ENCODE results near the gene LDLRAD3.
"Not testable (repeated sequence)": the region's sequence is repeated elsewhere in the genome, so short reads cannot be mapped to it uniquely, and the experiment has no call there.

The LDLRAD3 gene, protein sequence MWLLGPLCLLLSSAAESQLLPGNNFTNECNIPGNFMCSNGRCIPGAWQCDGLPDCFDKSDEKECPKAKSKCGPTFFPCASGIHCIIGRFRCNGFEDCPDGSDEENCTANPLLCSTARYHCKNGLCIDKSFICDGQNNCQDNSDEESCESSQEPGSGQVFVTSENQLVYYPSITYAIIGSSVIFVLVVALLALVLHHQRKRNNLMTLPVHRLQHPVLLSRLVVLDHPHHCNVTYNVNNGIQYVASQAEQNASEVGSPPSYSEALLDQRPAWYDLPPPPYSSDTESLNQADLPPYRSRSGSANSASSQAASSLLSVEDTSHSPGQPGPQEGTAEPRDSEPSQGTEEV

DNA sequence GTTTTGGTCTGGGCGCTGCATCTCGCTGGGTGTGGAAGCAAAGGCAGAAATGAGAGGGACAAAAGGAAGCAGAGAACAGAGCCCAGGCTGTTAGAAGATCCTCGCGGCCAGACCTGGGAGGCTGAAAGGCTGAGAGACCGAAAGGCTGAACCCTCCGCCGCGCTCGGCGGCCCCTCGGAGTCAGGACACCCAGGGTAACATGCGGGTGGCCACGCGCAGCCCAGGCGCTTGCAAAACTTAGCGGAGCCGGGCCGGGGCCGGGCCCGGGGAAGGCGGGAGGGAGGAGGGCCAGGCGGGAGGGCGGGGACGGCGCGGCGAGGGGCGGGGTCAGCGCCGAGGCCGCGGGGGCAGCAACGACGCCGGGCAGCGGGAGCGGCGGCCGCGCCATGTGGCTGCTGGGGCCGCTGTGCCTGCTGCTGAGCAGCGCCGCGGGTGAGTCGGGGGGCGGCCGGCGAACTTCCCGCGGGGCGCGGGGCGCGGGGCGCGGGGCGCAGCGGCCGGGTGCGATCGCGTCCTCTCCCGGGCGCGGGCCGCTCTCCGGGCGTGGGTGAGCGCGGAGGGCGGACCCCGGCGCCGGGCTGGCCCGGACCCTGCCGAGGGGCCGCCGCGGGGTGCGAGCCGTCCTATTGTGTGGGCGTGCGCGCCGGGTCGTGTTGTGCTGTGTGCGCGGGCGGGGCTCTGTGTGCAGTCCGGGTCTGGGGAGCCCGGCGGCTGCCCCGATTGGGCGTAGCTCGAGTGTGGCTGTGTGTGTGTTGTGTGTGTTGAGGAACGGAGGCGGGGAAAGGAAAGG lies at the start of gene LDLRAD3:
Gene LDLRAD3 (plus strand): TSS at position 350 of the 790 bp plus-strand sequence. CDS start 37 bp downstream, at position 387.
- DNase-seq = peak; percentile 88

DNA sequence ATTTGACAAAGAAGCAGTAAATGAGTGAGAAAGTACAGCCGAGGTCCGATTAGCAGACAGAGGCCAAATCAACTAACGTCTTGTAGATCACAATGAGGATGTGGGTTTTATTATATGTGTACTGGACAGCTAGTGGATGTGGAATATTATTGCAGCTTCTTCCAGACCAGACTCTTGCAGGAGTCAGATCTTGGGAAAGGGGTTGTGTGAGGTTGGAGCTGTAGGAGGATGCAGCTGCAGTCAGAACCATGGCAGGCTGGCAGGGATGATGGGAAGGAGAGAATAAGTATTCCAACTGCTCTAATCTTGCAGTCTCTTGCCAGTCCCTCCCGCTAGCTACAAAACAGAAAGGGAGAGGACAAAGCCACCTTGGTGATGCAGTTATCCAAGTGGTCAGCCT lies 46.8 kb upstream of the LDLRAD3 start:
- DNase-seq = no peak

DNA sequence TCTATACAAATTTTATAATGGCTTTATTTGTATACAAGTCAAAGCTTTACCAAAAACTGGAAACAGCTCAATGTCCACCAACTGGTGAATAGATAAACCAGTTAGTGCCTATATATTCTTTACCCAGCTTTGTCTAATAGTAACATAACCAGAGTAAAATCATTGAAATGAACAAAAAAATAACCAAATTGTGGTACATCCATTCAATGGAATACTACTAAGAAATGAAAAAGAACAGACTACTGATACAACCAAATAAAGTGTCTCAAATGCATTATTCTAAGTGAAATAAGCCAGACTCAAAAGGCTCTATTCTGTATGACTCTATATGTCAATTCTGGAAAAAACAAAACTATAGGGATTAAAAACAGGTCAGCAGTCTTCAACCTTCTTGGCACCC lies 40.9 kb upstream of the LDLRAD3 start:
- DNase-seq = no peak

DNA sequence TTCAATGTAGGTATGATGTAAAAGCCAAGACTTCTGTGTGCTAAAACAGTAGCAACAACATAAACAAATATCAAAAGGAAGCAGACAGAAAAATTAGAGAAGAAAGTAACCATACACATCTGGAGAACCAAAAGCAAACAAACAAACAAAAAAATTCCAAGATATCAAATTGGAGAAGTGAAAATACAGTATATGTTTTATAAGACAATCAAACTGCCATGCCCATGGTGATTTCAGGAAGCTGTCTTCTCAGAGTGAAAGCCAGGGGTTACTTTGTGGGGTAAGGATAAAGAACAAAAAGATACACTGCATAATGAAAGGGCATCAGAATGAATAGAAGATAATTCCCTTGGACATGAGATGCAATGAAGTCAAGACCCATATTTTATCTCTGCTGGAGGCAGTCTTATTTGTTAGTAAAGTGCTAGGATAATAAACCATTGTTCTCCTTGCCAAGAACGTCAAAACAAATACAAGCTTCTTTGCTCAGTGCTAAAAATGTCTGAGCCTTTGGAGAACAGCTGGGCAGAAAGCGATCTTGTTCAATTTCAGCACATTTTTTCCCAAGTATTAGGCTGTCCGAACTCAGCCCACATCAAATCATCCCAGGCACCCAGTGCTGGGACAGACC lies 38.1 kb upstream of the LDLRAD3 start:
- DNase-seq = no peak

DNA sequence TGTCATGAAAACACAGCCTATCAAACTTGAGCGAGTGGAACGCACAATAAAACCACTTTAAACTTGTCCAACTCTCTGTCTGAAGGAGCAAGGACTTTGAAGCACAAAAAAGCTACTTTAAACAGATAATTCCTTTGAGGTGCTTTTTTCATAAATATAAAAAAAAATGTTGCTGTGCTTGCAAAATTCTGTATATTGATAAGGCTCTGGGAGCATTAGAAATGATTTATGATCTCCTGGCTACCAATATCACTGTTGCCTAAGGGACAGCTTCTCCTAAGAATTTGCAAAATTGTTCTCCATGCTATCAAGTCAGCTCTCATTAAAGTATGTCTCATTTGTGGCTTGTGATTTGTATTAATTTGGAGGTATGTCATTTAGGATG lies 37.6 kb upstream of the LDLRAD3 start:
- DNase-seq = no peak

DNA sequence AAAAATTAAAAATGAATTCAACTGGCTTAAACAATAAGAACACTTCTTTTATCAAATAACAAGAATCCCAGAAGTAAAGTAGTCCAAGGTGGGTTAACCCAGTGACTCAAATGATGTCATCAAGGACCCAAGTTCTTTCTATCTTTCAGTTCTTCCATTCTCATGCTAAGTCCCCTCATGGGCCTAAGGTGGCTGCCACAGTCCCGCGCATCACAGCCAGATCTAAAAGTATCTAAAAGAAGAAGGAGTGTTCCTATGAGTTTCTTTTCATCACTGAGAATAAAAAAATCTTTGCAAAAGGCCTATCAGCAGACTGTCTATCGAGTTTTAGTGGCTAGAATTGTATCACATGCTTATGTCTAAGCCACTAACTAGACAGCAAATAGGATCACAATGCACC lies 37.2 kb upstream of the LDLRAD3 start:
- DNase-seq = no peak

DNA sequence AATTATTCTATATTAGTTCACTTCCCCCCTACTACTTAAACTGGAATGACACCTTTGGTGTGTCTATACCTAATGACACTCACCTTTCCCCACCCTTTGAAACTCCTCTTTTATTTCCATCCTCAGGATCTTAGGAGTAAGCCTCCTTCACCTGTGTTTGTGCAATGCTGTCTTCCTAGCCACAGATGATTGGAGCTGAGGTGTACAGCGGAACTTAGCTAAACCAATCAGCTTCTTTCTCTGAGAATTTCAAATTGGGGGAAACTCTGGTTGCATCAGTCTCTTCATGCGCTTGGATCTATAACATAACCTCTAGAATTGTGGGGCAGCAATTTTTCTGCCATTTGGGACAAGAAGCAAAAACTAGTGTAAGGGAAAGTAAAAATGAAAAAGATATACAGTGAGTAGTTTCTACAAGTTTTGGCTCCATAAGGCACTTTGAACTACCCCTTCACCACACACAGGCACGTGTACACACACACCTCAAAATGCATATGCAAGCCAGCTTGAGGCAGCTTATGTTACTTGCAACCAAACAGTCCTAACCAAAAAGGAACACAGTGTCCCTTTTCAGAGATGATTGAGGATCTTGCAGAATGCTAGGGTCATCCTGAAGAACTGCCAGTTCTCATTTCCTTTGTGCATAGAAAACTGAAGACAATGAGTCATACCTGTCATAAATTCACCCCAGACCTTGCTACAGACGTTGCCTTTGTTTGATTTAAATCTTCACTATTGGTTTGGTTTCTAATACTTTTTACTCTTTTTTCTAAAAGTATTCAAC lies 36.0 kb upstream of the LDLRAD3 start:
- peak; percentile 78 for DNase-seq

DNA sequence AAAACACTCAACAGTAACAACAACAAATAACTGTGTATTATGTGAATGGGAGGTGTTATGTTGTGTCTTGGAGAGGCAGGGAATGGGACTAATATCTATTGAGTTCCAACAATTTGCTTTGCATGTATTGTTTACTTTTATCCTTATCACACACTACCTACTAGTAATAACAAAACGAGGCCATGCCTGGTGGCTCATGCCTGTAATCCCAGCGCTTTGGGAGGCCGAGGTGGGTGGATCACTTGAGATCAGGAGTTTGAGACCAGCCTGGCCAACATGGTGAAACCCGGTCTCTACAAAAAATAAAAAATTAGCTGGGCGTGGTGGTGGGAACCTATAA lies 35.5 kb upstream of the LDLRAD3 start:
- DNase-seq = not testable (repeated sequence)

DNA sequence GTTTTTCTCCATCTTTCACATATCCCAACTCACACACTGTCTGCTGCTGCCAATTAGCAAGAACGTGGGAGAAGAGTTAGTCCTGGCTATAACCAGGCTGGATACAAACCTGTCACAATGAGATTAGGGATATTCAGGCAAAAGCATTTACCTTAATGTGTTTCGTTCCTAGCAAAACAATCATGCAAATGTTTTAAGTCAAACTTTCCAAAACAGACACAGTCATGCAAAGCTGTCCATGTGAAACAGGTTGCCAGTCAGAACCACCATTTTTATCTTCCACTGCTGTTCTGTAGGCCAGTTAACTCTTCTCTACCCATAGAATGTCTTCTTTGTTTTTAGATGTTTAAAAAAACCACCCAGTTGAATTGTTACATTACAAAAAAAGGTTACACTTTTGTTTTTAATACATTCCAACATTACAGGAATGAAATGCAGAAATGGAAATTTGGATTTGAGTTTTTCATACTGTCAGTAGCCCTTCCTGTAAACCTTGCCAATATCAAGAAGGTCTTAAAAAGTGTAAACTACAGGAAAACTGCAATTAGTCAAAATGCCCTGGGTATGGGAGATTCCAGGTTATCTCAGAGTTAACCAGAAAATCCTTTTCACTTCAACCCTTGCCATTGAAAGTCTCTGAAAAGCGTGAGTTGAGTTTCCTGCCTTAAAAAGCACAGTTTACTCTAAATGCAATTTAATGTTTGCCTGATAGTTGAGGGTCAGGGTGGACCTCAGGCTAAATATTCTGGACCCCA lies 34.2 kb upstream of the LDLRAD3 start:
- no peak for DNase-seq

DNA sequence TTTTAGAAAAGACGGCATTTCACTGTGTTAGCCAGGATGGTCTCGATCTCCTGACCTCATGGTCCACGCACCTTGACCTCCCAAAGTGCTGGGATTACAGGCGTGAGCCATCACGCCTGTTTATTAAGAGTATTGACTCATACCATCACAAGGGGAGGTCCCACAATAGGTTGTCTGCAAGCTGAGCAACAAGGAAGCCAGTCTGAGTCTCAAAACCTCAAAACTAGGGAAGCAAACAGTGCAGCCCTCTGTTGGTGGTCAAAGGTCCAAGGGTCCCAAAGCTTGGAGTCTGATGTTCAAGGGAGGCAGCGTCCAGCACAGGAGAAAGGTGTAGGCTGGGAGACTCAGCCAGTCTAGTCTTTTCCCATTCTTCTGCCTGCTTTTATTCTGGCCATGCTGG lies 32.8 kb upstream of the LDLRAD3 start:
- DNase-seq = peak; percentile 59

DNA sequence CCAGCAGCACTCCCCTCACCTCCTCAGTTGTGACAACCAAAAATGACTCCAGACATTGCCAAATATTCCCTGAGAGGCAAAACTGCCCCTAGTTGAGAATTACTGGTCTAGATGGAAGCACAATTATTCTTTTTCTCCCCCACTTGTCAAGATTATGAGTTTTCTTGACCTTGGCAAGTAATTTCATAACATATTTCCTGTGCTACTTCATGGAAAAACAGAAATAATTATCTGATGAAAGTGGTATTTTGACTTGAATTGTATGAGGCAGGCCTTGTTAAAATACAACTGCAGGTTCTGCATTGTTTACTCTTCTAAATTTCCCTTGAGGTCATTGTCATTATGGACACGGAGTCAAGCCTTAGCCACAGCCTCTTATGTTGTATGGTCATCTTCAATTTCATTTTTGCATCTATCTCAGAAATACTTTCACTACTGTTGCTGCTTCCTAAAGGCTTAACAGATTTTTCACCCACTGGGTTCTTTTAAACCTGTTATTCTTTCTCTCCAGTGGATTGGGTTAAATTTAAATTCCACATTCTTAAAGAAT lies 32.2 kb upstream of the LDLRAD3 start:
- no peak for DNase-seq

DNA sequence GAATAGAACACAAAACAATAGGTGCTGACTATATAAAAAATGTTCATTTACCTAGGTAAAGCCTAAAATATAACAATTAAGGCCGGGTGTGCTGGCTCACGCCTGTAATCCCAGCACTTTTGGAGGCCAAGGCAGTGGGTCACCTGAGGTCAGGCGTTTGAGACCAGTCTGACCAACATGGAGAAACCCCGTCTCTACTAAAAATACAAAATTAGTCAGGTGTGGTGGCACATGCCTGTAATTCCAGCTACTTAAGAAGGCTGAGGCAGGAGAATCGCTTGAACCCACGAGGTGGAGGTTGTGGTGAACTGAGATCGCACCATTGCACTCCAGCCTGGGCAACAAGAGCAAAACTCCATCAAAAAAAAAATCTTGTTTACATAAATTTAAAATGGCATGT lies 31.4 kb upstream of the LDLRAD3 start:
- not testable (repeated sequence) for DNase-seq

DNA sequence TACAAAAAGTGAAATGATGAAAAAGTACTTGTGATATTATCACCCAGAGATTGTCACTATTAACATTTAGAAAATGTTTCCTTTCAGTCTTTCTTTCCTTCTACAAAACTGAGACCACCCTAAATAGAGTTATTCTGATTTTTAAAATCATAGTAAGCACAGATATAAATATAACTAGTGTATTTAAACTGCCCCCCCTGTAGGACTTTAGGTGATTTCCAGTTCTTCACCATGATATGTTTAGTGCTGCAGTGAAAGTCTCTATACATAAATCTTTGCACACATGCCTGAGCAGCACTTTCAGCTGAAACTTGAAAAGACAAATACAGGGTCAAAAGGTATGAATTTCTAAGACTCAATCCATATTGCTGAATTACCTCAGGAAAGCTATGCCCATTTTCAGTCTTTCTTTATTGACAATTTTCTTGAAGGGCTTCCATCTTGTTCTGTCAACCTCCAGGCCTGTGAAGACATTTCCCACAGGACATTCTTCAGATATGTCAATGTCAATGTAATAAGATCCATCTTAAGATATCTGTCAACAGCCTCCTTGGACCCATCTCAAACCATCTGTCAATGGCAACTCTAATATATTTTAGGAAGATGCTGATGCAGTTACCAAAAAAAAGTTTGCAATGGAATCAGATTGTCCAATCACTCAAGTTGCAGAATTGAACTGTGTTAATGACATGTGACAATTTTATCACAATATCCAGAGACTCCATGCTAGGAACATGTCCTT lies 30.8 kb upstream of the LDLRAD3 start:
- DNase-seq = no peak

DNA sequence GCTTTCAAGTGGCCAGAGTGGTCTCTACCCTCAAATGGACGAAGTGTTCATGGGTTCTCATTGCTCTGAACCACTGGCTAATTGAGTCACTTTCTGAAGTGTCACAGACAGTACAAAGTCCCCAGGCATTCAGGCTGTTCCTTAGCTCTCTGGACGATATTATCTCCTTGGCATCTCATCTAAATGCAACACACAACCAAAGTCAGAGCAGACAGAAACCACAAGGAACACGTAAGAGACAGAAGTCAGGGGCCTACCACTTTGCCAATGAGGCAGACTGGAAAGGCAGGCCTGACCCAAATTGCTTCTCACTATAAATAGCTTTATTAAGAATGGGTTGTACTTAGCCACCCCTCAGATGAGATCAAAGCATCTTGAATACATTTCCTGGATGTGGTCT lies 29.0 kb upstream of the LDLRAD3 start:
- DNase-seq = no peak

DNA sequence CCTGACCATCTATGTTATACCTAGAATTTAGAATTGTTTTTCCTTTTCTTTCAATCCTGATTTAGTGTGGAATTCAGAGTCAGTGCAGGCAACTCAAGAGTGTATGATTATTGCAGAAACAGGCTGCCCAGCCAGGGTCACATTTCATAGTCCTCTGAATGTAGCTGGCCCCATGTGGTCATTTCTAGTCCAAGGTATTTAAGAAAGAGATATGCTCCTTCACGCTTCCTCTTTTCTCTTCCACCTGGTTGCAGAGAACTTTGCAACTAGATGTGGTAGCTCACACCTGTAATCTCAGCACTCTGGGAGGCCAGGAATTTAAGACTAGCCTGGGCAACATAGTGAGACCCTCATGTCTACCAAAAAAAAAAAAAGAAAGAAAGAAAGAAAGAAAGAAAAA lies 27.6 kb upstream of the LDLRAD3 start:
- no peak for DNase-seq

DNA sequence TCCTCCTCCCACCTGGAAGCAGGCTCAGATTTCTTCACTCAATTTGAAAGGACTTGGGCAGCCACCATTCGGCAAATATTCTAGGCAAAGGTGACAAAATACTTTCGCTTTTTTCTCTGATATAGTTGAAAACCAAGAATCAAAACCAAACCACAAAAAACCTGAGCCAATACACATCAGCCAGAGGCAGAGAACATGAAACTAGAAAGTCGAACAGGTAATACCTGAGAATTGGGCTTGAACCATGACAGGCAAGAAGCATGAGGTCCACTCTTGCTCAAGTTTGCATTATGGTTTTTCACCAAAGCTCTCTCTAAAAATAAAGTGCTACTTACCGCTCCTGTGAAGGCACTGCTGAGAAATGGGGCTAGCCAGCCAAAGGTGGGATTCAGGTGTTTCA lies 26.2 kb upstream of the LDLRAD3 start:
- DNase-seq = no peak

DNA sequence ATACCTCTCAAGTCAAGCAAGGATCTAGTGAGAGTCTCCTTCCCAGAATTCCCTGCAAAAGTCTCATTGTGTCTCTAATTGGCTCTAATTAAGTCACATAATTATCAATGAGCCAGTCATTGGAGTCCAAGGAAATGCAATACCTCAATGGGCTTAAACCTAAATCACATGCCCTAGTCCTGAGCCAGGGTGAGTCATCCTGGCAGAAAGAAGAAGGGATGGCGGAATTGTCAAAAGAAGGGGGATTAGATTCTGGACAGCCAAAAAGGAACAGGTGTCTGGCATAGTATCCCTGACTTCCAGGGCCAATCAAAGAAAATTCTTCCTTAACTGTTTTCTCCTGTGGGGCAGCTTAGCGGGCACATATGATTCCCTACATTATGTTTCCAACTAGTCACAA lies 25.1 kb upstream of the LDLRAD3 start:
- no peak for DNase-seq

DNA sequence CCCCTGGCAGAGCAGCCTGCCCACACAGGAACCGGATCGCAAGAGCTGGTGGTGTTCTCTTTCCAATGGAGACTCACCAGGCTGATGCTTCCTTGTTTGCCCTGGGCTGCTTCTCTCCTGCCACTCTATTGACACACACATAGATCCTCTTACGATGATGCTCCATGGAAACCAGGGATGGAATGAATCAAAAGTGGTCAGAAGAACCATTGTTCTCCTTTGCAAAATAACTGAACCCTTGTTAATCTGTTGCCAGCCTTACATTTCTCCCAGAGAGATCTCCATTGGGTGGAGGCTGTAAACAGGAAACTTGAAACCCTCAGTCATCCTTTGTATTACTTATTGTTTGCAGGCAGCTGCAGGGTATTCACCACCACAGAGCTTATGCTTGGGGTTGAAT lies 24.6 kb upstream of the LDLRAD3 start:
- no peak for DNase-seq

DNA sequence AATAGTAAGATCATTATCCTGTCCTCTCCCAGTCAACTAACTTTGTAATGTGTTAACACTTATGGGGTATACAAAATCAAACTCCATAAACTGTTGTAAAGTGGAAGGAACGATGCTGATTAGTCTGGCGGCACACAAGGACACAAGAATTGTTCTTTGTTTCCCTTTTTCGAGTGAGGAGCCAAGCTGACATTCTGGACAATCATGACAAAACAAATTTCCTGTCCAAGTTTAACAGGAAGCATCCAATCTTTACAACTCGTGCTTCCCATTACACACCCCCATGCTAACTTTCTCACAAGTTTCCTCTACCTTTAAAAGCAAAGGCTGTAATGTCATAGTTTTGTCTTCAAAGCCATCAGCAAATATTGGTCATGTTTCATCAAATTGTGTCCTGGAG lies 20.4 kb upstream of the LDLRAD3 start:
- DNase-seq = no peak

DNA sequence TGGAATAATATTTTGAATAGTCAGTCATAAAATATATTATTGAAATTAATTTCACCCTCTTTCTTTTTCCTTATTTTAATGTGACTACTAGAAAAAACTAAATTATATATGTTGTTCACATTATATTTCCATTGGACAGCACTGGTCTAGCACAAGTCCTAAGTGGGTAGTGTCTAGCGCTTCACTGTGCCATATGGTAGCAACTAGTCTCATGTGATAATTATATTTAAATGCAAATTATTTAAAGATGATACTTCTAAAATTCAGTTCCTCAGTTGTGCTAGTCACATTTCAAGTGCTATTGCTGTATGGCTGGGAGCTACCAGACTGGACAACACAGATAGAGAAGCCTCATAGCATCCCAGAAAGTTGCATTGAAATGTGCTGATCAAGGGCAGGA lies 19.1 kb upstream of the LDLRAD3 start:
- DNase-seq = no peak

DNA sequence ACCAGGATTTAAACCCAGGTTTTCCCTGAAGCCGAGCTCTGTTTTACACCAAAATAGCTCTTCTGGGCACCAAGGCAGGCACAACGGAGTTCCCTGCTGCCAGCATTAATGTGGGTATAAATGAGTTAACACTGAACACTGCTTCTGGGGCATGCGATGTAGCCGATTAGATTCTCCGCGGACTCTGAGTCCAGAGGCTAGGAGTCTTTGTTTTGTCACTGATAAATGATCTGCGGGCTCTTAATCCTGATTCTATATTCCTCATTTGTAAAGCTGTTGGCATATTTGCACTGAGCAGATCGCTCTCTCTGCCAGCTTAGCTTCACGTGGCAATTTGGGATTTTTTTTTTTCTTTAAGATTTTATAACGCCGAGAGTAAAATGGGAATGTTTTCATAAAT lies 16.8 kb upstream of the LDLRAD3 start:
- no peak for DNase-seq

DNA sequence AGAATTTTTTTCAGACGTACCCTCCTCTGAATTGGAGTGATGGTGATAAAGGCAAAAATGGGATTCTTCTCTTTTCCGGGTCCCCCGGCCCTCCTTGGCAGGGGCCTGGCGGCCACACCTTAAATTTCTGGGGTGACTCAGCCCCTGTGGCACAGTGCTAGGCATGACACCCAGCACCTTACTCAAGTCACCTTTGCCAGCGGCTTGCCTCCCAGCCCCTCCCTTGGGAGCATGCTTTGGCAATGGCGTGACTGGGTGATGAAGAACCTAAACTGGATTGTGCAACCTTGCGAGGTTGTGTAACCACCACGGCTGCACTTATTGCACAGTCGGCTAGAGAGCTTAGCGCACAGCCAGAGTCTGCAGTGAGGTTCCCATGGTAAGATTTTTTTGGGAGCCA lies 16.2 kb upstream of the LDLRAD3 start:
- DNase-seq = peak; percentile 67

Measured in HCEC 1CT (cell line).